Osteoblast (primary cell): ENCODE data around the gene UBE2U. TPM values are rescaled to one million over a fixed set of nuclear protein-coding genes. Genes with fewer than 3 reads are reported as not detected.
"Not testable (repeated sequence)": the region's sequence is repeated elsewhere in the genome, so short reads cannot be mapped to it uniquely, and the experiment has no call there.

ENCODE experiments used
- DNase-seq: peaks from one replicate; pipeline ENCODE4 v3.0.0; 2011; ENCODE audit warnings: low spot score, mixed read lengths; ENCODE audit not compliant: insufficient read length; ENCODE audit errors: missing footprints
- H2AFZ ChIP-seq: 2 replicates; pipeline ENCODE4 v1.6.0; 2011; ENCODE audit warnings: mild to moderate bottlenecking, low read length
- H3K27ac ChIP-seq: 2 replicates; pipeline ENCODE4 v1.5.1; 2011; ENCODE audit warnings: mild to moderate bottlenecking, low read depth, low read length, moderate library complexity
- H3K27me3 ChIP-seq: 2 replicates; pipeline ENCODE4 v1.6.0; 2012; ENCODE audit warnings: mild to moderate bottlenecking, control low read depth, inconsistent platforms, low read length, moderate library complexity; ENCODE audit not compliant: insufficient read depth
- H3K36me3 ChIP-seq: 2 replicates; pipeline ENCODE4 v1.5.1; 2011; ENCODE audit warnings: mild to moderate bottlenecking, low read length, control low read depth, moderate library complexity; ENCODE audit not compliant: insufficient read depth
- H3K4me1 ChIP-seq: 2 replicates; pipeline ENCODE4 v1.5.1; 2011; ENCODE audit warnings: mild to moderate bottlenecking, low read length, control low read depth, moderate library complexity; ENCODE audit not compliant: insufficient read depth
- H3K4me2 ChIP-seq: 2 replicates; pipeline ENCODE4 v1.6.0; 2011; ENCODE audit warnings: mild to moderate bottlenecking, low read length; ENCODE audit not compliant: insufficient read depth
- H3K4me3 ChIP-seq: fragments of 200-600 bp; sonication (generic); 3 replicates; pipeline ENCODE4 v1.5.1; 2012; ENCODE audit warnings: mild to moderate bottlenecking, low read length, inconsistent platforms; ENCODE audit not compliant: insufficient read depth
- H3K79me2 ChIP-seq: 2 replicates; pipeline ENCODE4 v1.6.0; 2012; ENCODE audit warnings: mild to moderate bottlenecking, low read length, control low read depth, inconsistent platforms; ENCODE audit not compliant: insufficient read depth
- H3K9me3 ChIP-seq: 2 replicates; pipeline ENCODE4 v1.5.1; 2011; ENCODE audit warnings: low read depth, low read length, control low read depth
- H4K20me1 ChIP-seq: 2 replicates; pipeline ENCODE4 v1.6.0; 2012; ENCODE audit warnings: mild to moderate bottlenecking, low read length, control low read depth; ENCODE audit not compliant: insufficient read depth
- CTCF ChIP-seq: IDR thresholded peaks from 2 replicates; pipeline ENCODE4 v1.5.1; 2011; ENCODE audit warnings: mild to moderate bottlenecking, low read depth, low read length, moderate library complexity; ENCODE audit errors: extremely low read depth
- total RNA-seq: library from RNA; depleted of rRNA; stranded (reverse); fragments of >200 nt; gene quantifications from 2 replicates; pipeline ENCODE4 v1.2.3, GENCODE V29; 2012

UBE2U gene
- total RNA-seq, 1 donor: not detected

GRCh38 chr1:64245495-64245894 is 42.1 kb downstream of the UBE2U start:
- Histone ChIP-seq H3K27ac (no peak overlapping the region), H2AFZ (peak overlapping the region; percentile 80), H3K36me3 (no peaks in the 10 kb centered on the region), H3K27me3 (peaks cover 3% of the 10 kb centered on the region), H3K4me2 (peak overlapping the region; percentile 60), H3K4me1 (peaks cover 13% of the 10 kb centered on the region), H3K79me2 (no peaks in the 10 kb centered on the region), H3K9me3 (no peaks in the 10 kb centered on the region), H4K20me1 (no peaks in the 10 kb centered on the region), H3K4me3 (peak overlapping the region; percentile 23)
- no peak for TF ChIP-seq CTCF
- DNase-seq: no peak

- H4K20me1 ChIP-seq: no peaks in the 10 kb centered on the region
- no peak for DNase-seq
- no peaks in the 10 kb centered on the region for H3K9me3 ChIP-seq
- peaks cover 13% of the 10 kb centered on the region for H3K4me1 ChIP-seq
- peak; percentile 73 for TF ChIP-seq CTCF
- H3K27ac ChIP-seq: no peak overlapping the region
- peaks cover 3% of the 10 kb centered on the region for H3K27me3 ChIP-seq
- H2AFZ ChIP-seq: no peak overlapping the region
- H3K79me2 ChIP-seq: no peaks in the 10 kb centered on the region
- no peak overlapping the region for H3K4me2 ChIP-seq
- no peaks in the 10 kb centered on the region for H3K36me3 ChIP-seq
- H3K4me3 ChIP-seq: no peak overlapping the region
Observed at GRCh38 chr1:64246294-64246917, 43.0 kb downstream of the UBE2U start.

GRCh38 chr1:64248065-64248464 is 44.6 kb downstream of the UBE2U start:
- Histone ChIP-seq H3K9me3 (no peaks in the 10 kb centered on the region), H3K36me3 (no peaks in the 10 kb centered on the region), H2AFZ (no peak overlapping the region), H3K4me2 (no peak overlapping the region), H3K4me3 (no peak overlapping the region), H3K79me2 (no peaks in the 10 kb centered on the region), H4K20me1 (no peaks in the 10 kb centered on the region), H3K4me1 (peaks cover 4% of the 10 kb centered on the region), H3K27me3 (peaks cover 11% of the 10 kb centered on the region), H3K27ac (no peak overlapping the region)
- no peak for DNase-seq
- TF ChIP-seq CTCF: no peak

GRCh38 chr1:64250472-64250871 is 47.0 kb downstream of the UBE2U start:
- not testable (repeated sequence) for H3K4me2 ChIP-seq, DNase-seq, H2AFZ ChIP-seq, H3K36me3 ChIP-seq, H3K79me2 ChIP-seq, H3K9me3 ChIP-seq, H3K4me3 ChIP-seq, H3K27ac ChIP-seq, H4K20me1 ChIP-seq, H3K4me1 ChIP-seq
- H3K27me3 ChIP-seq: peaks cover 11% of the 10 kb centered on the region
